ENCODE data around the gene IL1R2. TPM values are rescaled to one million over a fixed set of nuclear protein-coding genes. Genes with fewer than 3 reads are reported as not detected.
A peak's percentile ranks its signal among the peaks of the same experiment; 100 is the strongest.

IL1R2 gene
- total and polyA plus RNA-seq, 3 donors from 2014 or later, result 2.2 to 3.7 (median 2.7) TPM

GRCh38 chr2:102024410-102024809 is 32.6 kb downstream of the IL1R2 start:
- no peak for DNase-seq
- peaks cover 55% of the 10 kb centered on the region for H3K4me1 ChIP-seq
- WGBS, 2 donors, result 59 to 67% methylated on average over 12 of the region's 12 CpGs
- TF ChIP-seq CTCF (IDR thresholded peaks at IDR 0.05), result no peak
- no peak for TF ChIP-seq POLR2A (IDR thresholded peaks at IDR 0.05)
- peak overlapping the region; percentile 57 to 83 for H3K27ac ChIP-seq
- no peaks in the 10 kb centered on the region for H3K36me3 ChIP-seq (ENCODE audit: low read depth, missing control alignments)
- H3K27me3 ChIP-seq, result no peaks in the 10 kb centered on the region
- intact Hi-C loops (cut with DNase I; ENCODE audit: low total_unique reads), result loop anchor here (5.0 kb wide), 2 partner anchors 138 to 218 kb away; no protein-coding TSS in a partner anchor
- H3K4me3 ChIP-seq, result no peak overlapping the region
- H3K9me3 ChIP-seq, result no peaks in the 10 kb centered on the region

GRCh38 chr2:102025016-102025501 is 33.3 kb downstream of the IL1R2 start:
- TF ChIP-seq POLR2A (IDR thresholded peaks at IDR 0.05), result no peak
- no peak for TF ChIP-seq CTCF (IDR thresholded peaks at IDR 0.05)
- WGBS, 2 donors, result 41 to 52% methylated on average over 1 of the region's 1 CpG
- peak overlapping the region; percentile 72 to 83 for H3K27ac ChIP-seq

GRCh38 chr2:102025583-102026267 is 34.0 kb downstream of the IL1R2 start:
- no peak overlapping the region for H3K4me3 ChIP-seq
- H3K9me3 ChIP-seq, result no peaks in the 10 kb centered on the region
- intact Hi-C loops (cut with DNase I; ENCODE audit: low total_unique reads), result no loop called here
- 71 to 75% methylated on average over 6 of the region's 6 CpGs for WGBS, 2 donors
- TF ChIP-seq POLR2A (IDR thresholded peaks at IDR 0.05), result no peak
- no peak for TF ChIP-seq CTCF (IDR thresholded peaks at IDR 0.05)
- no peak for DNase-seq
- H3K4me1 ChIP-seq, result peaks cover 52% of the 10 kb centered on the region
- H3K27ac ChIP-seq, result peak overlapping the region; percentile 72 to 83
- no peaks in the 10 kb centered on the region for H3K36me3 ChIP-seq (ENCODE audit: low read depth, missing control alignments)
- no peaks in the 10 kb centered on the region for H3K27me3 ChIP-seq

More at GRCh38 chr2:102025016-102025501, 33.3 kb downstream of the IL1R2 start:
- Histone ChIP-seq H3K4me1 (peaks cover 55% of the 10 kb centered on the region), H3K9me3 (no peaks in the 10 kb centered on the region), H3K27me3 (no peaks in the 10 kb centered on the region), H3K36me3 (ENCODE audit: low read depth, missing control alignments) (no peaks in the 10 kb centered on the region), H3K4me3 (no peak overlapping the region)
- DNase-seq, result no peak
- intact Hi-C loops (cut with DNase I; ENCODE audit: low total_unique reads), result no loop called here

GRCh38 chr2:102027036-102027980 is 35.5 kb downstream of the IL1R2 start:
- Histone ChIP-seq H3K27ac (peak overlapping the region; percentile 72 to 83), H3K27me3 (no peaks in the 10 kb centered on the region), H3K9me3 (no peaks in the 10 kb centered on the region), H3K4me1 (peaks cover 39% of the 10 kb centered on the region), H3K4me3 (no peak overlapping the region), H3K36me3 (ENCODE audit: low read depth, missing control alignments) (no peaks in the 10 kb centered on the region)
- 37 to 42% methylated on average over 7 to 8 of the region's 8 CpGs for WGBS, 2 donors
- TF ChIP-seq POLR2A (IDR thresholded peaks at IDR 0.05) (no peak), CTCF (IDR thresholded peaks at IDR 0.05) (no peak)
- intact Hi-C loops (cut with DNase I; ENCODE audit: low total_unique reads), result no loop called here
- DNase-seq, result no peak

Measured in testis (tissue), 3 donors.